Measurements from ENCODE around the gene RMDN2. TPM values are rescaled to one million over a fixed set of nuclear protein-coding genes. Genes with fewer than 3 reads are reported as not detected.

Gene RMDN2
- total RNA-seq, 1 experiment from 2014 or later = 4.3 TPM

- no peaks in the 10 kb centered on the region for H3K36me3 Mint-ChIP-seq (ENCODE audit: insufficient read depth, unreplicated experiment)
- H3K4me1 Mint-ChIP-seq (ENCODE audit: low read depth, unreplicated experiment) = peaks cover 14% of the 10 kb centered on the region
- intact Hi-C loops (cut with micrococcal nuclease; ENCODE audit: unreplicated experiment) = loop anchor here (10.0 kb wide), 1 partner anchor 222 kb away; no protein-coding TSS in a partner anchor
Observed at GRCh38 chr2:37892436-37893114, 32.5 kb upstream of the RMDN2 start.

GRCh38 chr2:37893327-37893726 lies 31.8 kb upstream of the RMDN2 start:
- Mint-ChIP-seq H3K36me3 (ENCODE audit: insufficient read depth, unreplicated experiment) (no peaks in the 10 kb centered on the region), H3K4me1 (ENCODE audit: low read depth, unreplicated experiment) (peaks cover 14% of the 10 kb centered on the region)
- BruUV-seq (replicated peaks) = no TSS peak

More at GRCh38 chr2:37892436-37893114, 32.5 kb upstream of the RMDN2 start:
- CTCF ChIA-PET = interaction anchor here (0.8 kb wide), 1 partner anchor 491 kb away, joined by 3 read pairs; no protein-coding TSS in a partner anchor
- H3K36me3 ChIP-seq (ENCODE audit: control insufficient read depth, insufficient read depth, low read length) = no peaks in the 10 kb centered on the region
- no peaks in the 10 kb centered on the region for H3K9me3 ChIP-seq
- H3K27me3 ChIP-seq (replicated peaks; ENCODE audit: control insufficient read depth, insufficient read depth, low read length) = no peaks in the 10 kb centered on the region
- POLR2A ChIA-PET = interaction anchor here (0.6 kb wide), 1 partner anchor 481 kb away, joined by 4 read pairs; no protein-coding TSS in a partner anchor
- H3K27me3 Mint-ChIP-seq (ENCODE audit: insufficient read depth, unreplicated experiment) = no peaks in the 10 kb centered on the region
- DNase-seq = no peak
- no peak overlapping the region for H3K4me3 Mint-ChIP-seq (ENCODE audit: unreplicated experiment)
- BruUV-seq (replicated peaks) = no TSS peak
- peaks cover 10% of the 10 kb centered on the region for H3K4me1 ChIP-seq
- no peaks in the 10 kb centered on the region for H3K9me3 Mint-ChIP-seq (ENCODE audit: unreplicated experiment)
- no peak overlapping the region for H3K4me3 ChIP-seq (ENCODE audit: low read depth, low read length)
- no peak overlapping the region for H3K27ac Mint-ChIP-seq (ENCODE audit: unreplicated experiment)
- TF ChIP-seq, protein P1, sequence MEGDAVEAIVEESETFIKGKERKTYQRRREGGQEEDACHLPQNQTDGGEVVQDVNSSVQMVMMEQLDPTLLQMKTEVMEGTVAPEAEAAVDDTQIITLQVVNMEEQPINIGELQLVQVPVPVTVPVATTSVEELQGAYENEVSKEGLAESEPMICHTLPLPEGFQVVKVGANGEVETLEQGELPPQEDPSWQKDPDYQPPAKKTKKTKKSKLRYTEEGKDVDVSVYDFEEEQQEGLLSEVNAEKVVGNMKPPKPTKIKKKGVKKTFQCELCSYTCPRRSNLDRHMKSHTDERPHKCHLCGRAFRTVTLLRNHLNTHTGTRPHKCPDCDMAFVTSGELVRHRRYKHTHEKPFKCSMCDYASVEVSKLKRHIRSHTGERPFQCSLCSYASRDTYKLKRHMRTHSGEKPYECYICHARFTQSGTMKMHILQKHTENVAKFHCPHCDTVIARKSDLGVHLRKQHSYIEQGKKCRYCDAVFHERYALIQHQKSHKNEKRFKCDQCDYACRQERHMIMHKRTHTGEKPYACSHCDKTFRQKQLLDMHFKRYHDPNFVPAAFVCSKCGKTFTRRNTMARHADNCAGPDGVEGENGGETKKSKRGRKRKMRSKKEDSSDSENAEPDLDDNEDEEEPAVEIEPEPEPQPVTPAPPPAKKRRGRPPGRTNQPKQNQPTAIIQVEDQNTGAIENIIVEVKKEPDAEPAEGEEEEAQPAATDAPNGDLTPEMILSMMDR (IDR thresholded peaks at IDR 0.05; ENCODE audit: insufficient read depth in 1 of 2, low read depth in 1 of 2, low read length in 1 of 2, severe bottlenecking in 1 of 2, unreplicated experiment in 1 of 2) = no peak

GRCh38 chr2:37894047-37894446 lies 31.0 kb upstream of the RMDN2 start:
- POLR2A ChIA-PET = interaction anchor here (0.6 kb wide), 1 partner anchor 93 kb away, joined by 4 read pairs; no protein-coding TSS in a partner anchor
- no peaks in the 10 kb centered on the region for H3K9me3 Mint-ChIP-seq (ENCODE audit: unreplicated experiment)
- no peaks in the 10 kb centered on the region for H3K27me3 Mint-ChIP-seq (ENCODE audit: insufficient read depth, unreplicated experiment)
- H3K36me3 Mint-ChIP-seq (ENCODE audit: insufficient read depth, unreplicated experiment) = no peaks in the 10 kb centered on the region
- BruUV-seq (replicated peaks) = no TSS peak
- intact Hi-C loops (cut with micrococcal nuclease; ENCODE audit: unreplicated experiment) = loop anchor here (10.0 kb wide), 1 partner anchor 221 kb away; no protein-coding TSS in a partner anchor
- no peak overlapping the region for H3K27ac Mint-ChIP-seq (ENCODE audit: unreplicated experiment)
- H3K4me3 ChIP-seq (ENCODE audit: low read depth, low read length) = no peak overlapping the region
- CTCF ChIA-PET = interaction anchor here (1.6 kb wide), 1 partner anchor 16 kb away, joined by 5 read pairs; no protein-coding TSS in a partner anchor
- H3K4me1 ChIP-seq = peaks cover 19% of the 10 kb centered on the region
- no peak overlapping the region for H3K4me3 Mint-ChIP-seq (ENCODE audit: unreplicated experiment)
- no peaks in the 10 kb centered on the region for H3K36me3 ChIP-seq (ENCODE audit: control insufficient read depth, insufficient read depth, low read length)
- no peaks in the 10 kb centered on the region for H3K27me3 ChIP-seq (replicated peaks; ENCODE audit: control insufficient read depth, insufficient read depth, low read length)
- TF ChIP-seq, protein P1 (IDR thresholded peaks at IDR 0.05; ENCODE audit: insufficient read depth in 1 of 2, low read depth in 1 of 2, low read length in 1 of 2, severe bottlenecking in 1 of 2, unreplicated experiment in 1 of 2) = no peak
- DNase-seq = no peak
- no peaks in the 10 kb centered on the region for H3K9me3 ChIP-seq
- H3K4me1 Mint-ChIP-seq (ENCODE audit: low read depth, unreplicated experiment) = peaks cover 14% of the 10 kb centered on the region

More at GRCh38 chr2:37893327-37893726, 31.8 kb upstream of the RMDN2 start:
- intact Hi-C loops (cut with micrococcal nuclease; ENCODE audit: unreplicated experiment) = loop anchor here (10.0 kb wide), 1 partner anchor 221 kb away; no protein-coding TSS in a partner anchor
- ChIA-PET CTCF (no interaction called here), POLR2A (interaction anchor here (0.6 kb wide), 1 partner anchor 482 kb away, joined by 4 read pairs; no protein-coding TSS in a partner anchor)
- H3K4me3 Mint-ChIP-seq (ENCODE audit: unreplicated experiment) = no peak overlapping the region
- Histone ChIP-seq H3K27me3 (replicated peaks; ENCODE audit: control insufficient read depth, insufficient read depth, low read length) (no peaks in the 10 kb centered on the region), H3K9me3 (no peaks in the 10 kb centered on the region), H3K4me3 (ENCODE audit: low read depth, low read length) (no peak overlapping the region), H3K36me3 (ENCODE audit: control insufficient read depth, insufficient read depth, low read length) (no peaks in the 10 kb centered on the region), H3K4me1 (peaks cover 18% of the 10 kb centered on the region)
- H3K27me3 Mint-ChIP-seq (ENCODE audit: insufficient read depth, unreplicated experiment) = no peaks in the 10 kb centered on the region
- TF ChIP-seq, protein P1 (IDR thresholded peaks at IDR 0.05; ENCODE audit: insufficient read depth in 1 of 2, low read depth in 1 of 2, low read length in 1 of 2, severe bottlenecking in 1 of 2, unreplicated experiment in 1 of 2) = no peak
- no peak for DNase-seq
- H3K9me3 Mint-ChIP-seq (ENCODE audit: unreplicated experiment) = no peaks in the 10 kb centered on the region
- no peak overlapping the region for H3K27ac Mint-ChIP-seq (ENCODE audit: unreplicated experiment)

All from Caco-2 (cell line).